Measurements from ENCODE around the gene ACAP3.

- TF ChIP-seq EP300 (IDR thresholded peaks at IDR 0.05; ENCODE audit: borderline replicate concordance) (no peak), TAF1 (IDR thresholded peaks at IDR 0.05; ENCODE audit: low read depth) (no peak; the same call in 1 of the 2 replicates), FOXM1 (IDR thresholded peaks at IDR 0.05; ENCODE audit: borderline replicate concordance, low read depth) (no peak), CEBPB (IDR thresholded peaks at IDR 0.05) (no peak)
These were observed 40.9 kb upstream of the ACAP3 start for GRCh38 chr1:1348420-1349255.

Data from Ishikawa (cell line).